Spinal cord (tissue), 10 donors: ENCODE results near the gene SLC12A6. TPM values are rescaled to one million over a fixed set of nuclear protein-coding genes. Genes with fewer than 3 reads are reported as not detected.

Source experiments
- DNase-seq, 6 donors: peaks; one replicate each; pipeline versions ENCODE4 v3.0.0 to v3.0.0-alpha.2; 2013 to 2015; ENCODE audit warnings: low spot score in 6 of 6, low read depth in 4 of 6
- H3K27ac ChIP-seq: one replicate; pipeline ENCODE4 v1.5.1; 2013; ENCODE audit warnings: low read depth, low read length, control low read depth
- H3K27me3 ChIP-seq: one replicate; pipeline ENCODE4 v1.6.1; 2013; ENCODE audit warnings: low read length; ENCODE audit not compliant: control insufficient read depth, insufficient read depth
- H3K36me3 ChIP-seq: one replicate; pipeline ENCODE4 v1.6.1; 2013; ENCODE audit warnings: low read length; ENCODE audit not compliant: control insufficient read depth, insufficient read depth
- H3K4me1 ChIP-seq: one replicate; pipeline ENCODE4 v1.6.1; 2013; ENCODE audit warnings: low read length; ENCODE audit not compliant: control insufficient read depth, insufficient read depth
- H3K4me3 ChIP-seq: one replicate; pipeline ENCODE4 v1.5.1; 2013; ENCODE audit warnings: low read depth, low read length, control low read depth
- H3K9me3 ChIP-seq: one replicate; pipeline ENCODE4 v1.6.1; 2013; ENCODE audit warnings: low read length; ENCODE audit not compliant: control insufficient read depth, insufficient read depth
- WGBS: methylation state at CpG from one replicate; pipeline ENCODE4 v1.1.5; 2013; ENCODE audit warnings: missing lambda C conversion rate; ENCODE audit not compliant: insufficient coverage; 5-methylcytosine and 5-hydroxymethylcytosine counted together
- polyA plus RNA-seq, 2 donors: library from polyadenylated mRNA; unstranded; fragments of 120-200 nt; gene quantifications; one replicate each; pipeline ENCODE4 v1.2.1, GENCODE V29; 2013; ENCODE audit not compliant: insufficient read length in 2 of 2
- total RNA-seq, 2 donors: library from RNA; depleted of rRNA in 1 of 2; stranded (reverse); fragments of 120-200 nt in 1 of 2; fragments of >200 nt in 1 of 2; gene quantifications; one replicate each; pipeline versions ENCODE4 v1.2.3 to v1.2.4, GENCODE V29; 2013 to 2014
- donor health status: healthy.

The SLC12A6 gene
- total and polyA plus RNA-seq, 4 donors, result 20.9 to 38.7 (median 33.4) TPM

- Histone ChIP-seq H3K4me1 (peaks cover 23% of the 10 kb centered on the region), H3K27me3 (no peaks in the 10 kb centered on the region), H3K27ac (peak within 1 kb of the TSS; percentile 94), H3K36me3 (peaks cover 22% of the 10 kb centered on the region), H3K9me3 (no peaks in the 10 kb centered on the region), H3K4me3 (peak within 1 kb of the TSS; percentile 89)
- 0% methylated on average over 77 of the region's 80 CpGs for WGBS
- peak; percentile 71 to 96 (median 79) for DNase-seq
Observed at GRCh38 chr15:34367101-34368081, 29.8 kb upstream of the SLC12A6 start, which contains the start of gene LPCAT4. Gene LPCAT4, minus strand, starts transcription at chr15:34367196. Its CDS starts 96 bp downstream, at chr15:34367100.

- Histone ChIP-seq H3K4me1 (peaks cover 23% of the 10 kb centered on the region), H3K27ac (peak overlapping the region; percentile 61), H3K27me3 (no peaks in the 10 kb centered on the region), H3K9me3 (no peaks in the 10 kb centered on the region), H3K36me3 (peaks cover 26% of the 10 kb centered on the region), H3K4me3 (peak overlapping the region; percentile 79)
- under 1% methylated on average over 19 of the region's 37 CpGs for WGBS
- DNase-seq, result peak in 3 of 6 donors; percentile 10 to 86 (median 70)
Observed at GRCh38 chr15:34366271-34367065, 28.9 kb upstream of the SLC12A6 start.

- Histone ChIP-seq H3K27me3 (no peaks in the 10 kb centered on the region), H3K36me3 (peaks cover 29% of the 10 kb centered on the region), H3K4me3 (peak overlapping the region; percentile 79), H3K9me3 (no peaks in the 10 kb centered on the region), H3K4me1 (peaks cover 23% of the 10 kb centered on the region), H3K27ac (no peak overlapping the region)
- peak in 3 of 6 donors; percentile 1 to 47 (median 10) for DNase-seq
- WGBS, result 0% methylated on average over 2 of the region's 5 CpGs
Observed at GRCh38 chr15:34365836-34366235, 28.3 kb upstream of the SLC12A6 start.

- H3K9me3 ChIP-seq, result no peaks in the 10 kb centered on the region
- 91% methylated on average over 9 of the region's 16 CpGs for WGBS
- H3K27me3 ChIP-seq, result no peaks in the 10 kb centered on the region
- DNase-seq, result peak in 2 of 6 donors; percentile 23 to 29
- H3K4me3 ChIP-seq, result peak overlapping the region; percentile 5
- no peak overlapping the region for H3K27ac ChIP-seq
- peaks cover 30% of the 10 kb centered on the region for H3K36me3 ChIP-seq
- peaks cover 23% of the 10 kb centered on the region for H3K4me1 ChIP-seq
Observed at GRCh38 chr15:34365091-34365825, 27.7 kb upstream of the SLC12A6 start.

- no peak overlapping the region for H3K27ac ChIP-seq
- no CpG with 5 or more reads among the region's 8 CpGs for WGBS
- H3K4me1 ChIP-seq, result peaks cover 23% of the 10 kb centered on the region
- peaks cover 42% of the 10 kb centered on the region for H3K36me3 ChIP-seq
- DNase-seq, result no peak
- H3K9me3 ChIP-seq, result no peaks in the 10 kb centered on the region
- H3K27me3 ChIP-seq, result no peaks in the 10 kb centered on the region
- H3K4me3 ChIP-seq, result no peak overlapping the region
Observed at GRCh38 chr15:34364041-34364440, 26.5 kb upstream of the SLC12A6 start.

- Histone ChIP-seq H3K9me3 (no peaks in the 10 kb centered on the region), H3K4me3 (no peak overlapping the region), H3K27me3 (no peaks in the 10 kb centered on the region), H3K36me3 (peaks cover 51% of the 10 kb centered on the region), H3K27ac (no peak overlapping the region), H3K4me1 (peaks cover 16% of the 10 kb centered on the region)
- WGBS, result 95% methylated on average over 5 of the region's 10 CpGs
- DNase-seq, result no peak
Observed at GRCh38 chr15:34362047-34362773, 24.6 kb upstream of the SLC12A6 start.

GRCh38 chr15:34361278-34361677 lies 23.7 kb upstream of the SLC12A6 start:
- Histone ChIP-seq H3K4me3 (no peak overlapping the region), H3K9me3 (no peaks in the 10 kb centered on the region), H3K27ac (no peak overlapping the region), H3K27me3 (no peaks in the 10 kb centered on the region), H3K36me3 (peaks cover 58% of the 10 kb centered on the region), H3K4me1 (peaks cover 15% of the 10 kb centered on the region)
- WGBS, result 93% methylated on average over 7 of the region's 7 CpGs
- no peak for DNase-seq

GRCh38 chr15:34360298-34360697 lies 22.7 kb upstream of the SLC12A6 start:
- Histone ChIP-seq H3K4me1 (peaks cover 5% of the 10 kb centered on the region), H3K4me3 (no peak overlapping the region), H3K9me3 (no peaks in the 10 kb centered on the region), H3K27me3 (no peaks in the 10 kb centered on the region), H3K36me3 (peaks cover 68% of the 10 kb centered on the region), H3K27ac (no peak overlapping the region)
- no peak for DNase-seq
- 80% methylated on average over 1 of the region's 1 CpG for WGBS
